ENCODE measurements around the gene SLC16A1.
"Not testable (repeated sequence)": the region's sequence is repeated elsewhere in the genome, so short reads cannot be mapped to it uniquely, and the experiment has no call there.

SLC16A1 gene

GRCh38 chr1:112923234-112923958, 32.6 kb downstream of the SLC16A1 start:
- no peak for DNase-seq

- DNase-seq: no peak
Measured at GRCh38 chr1:112911506-112912220, 44.3 kb downstream of the SLC16A1 start.

- DNase-seq: no peak
Measured at GRCh38 chr1:112909847-112910246, 46.1 kb downstream of the SLC16A1 start.

GRCh38 chr1:112906150-112906698, 49.8 kb downstream of the SLC16A1 start:
- DNase-seq: no peak

GRCh38 chr1:112905395-112906149, 50.4 kb downstream of the SLC16A1 start:
- no peak for DNase-seq

- DNase-seq: no peak
Measured at GRCh38 chr1:112904831-112905261, 51.1 kb downstream of the SLC16A1 start.

- peak in 1 of 2 donors; percentile 28 for DNase-seq
Measured at GRCh38 chr1:112904071-112904830, 51.7 kb downstream of the SLC16A1 start.

- no peak for DNase-seq
Measured at GRCh38 chr1:112902221-112902620, 53.8 kb downstream of the SLC16A1 start.

GRCh38 chr1:112901387-112901786, 54.6 kb downstream of the SLC16A1 start:
- no peak for DNase-seq

GRCh38 chr1:112896783-112897182, 59.2 kb downstream of the SLC16A1 start:
- no peak for DNase-seq

- no peak for DNase-seq
Measured at GRCh38 chr1:112894561-112895011, 61.4 kb downstream of the SLC16A1 start.

GRCh38 chr1:112894010-112894292, 62.0 kb downstream of the SLC16A1 start:
- no peak for DNase-seq

GRCh38 chr1:112893288-112894009, 62.5 kb downstream of the SLC16A1 start:
- DNase-seq: no peak

GRCh38 chr1:112889906-112890305, 66.1 kb downstream of the SLC16A1 start:
- DNase-seq: not testable (repeated sequence)

GRCh38 chr1:112889052-112889768, 66.8 kb downstream of the SLC16A1 start:
- no peak for DNase-seq

- DNase-seq: no peak
Measured at GRCh38 chr1:112888630-112889029, 67.4 kb downstream of the SLC16A1 start.

- no peak for DNase-seq
Measured at GRCh38 chr1:112887599-112888283, 68.3 kb downstream of the SLC16A1 start.

- DNase-seq: not testable (repeated sequence)
Measured at GRCh38 chr1:112884996-112885395, 71.0 kb downstream of the SLC16A1 start.

GRCh38 chr1:112882271-112882744, 73.7 kb downstream of the SLC16A1 start:
- no peak for DNase-seq

GRCh38 chr1:112881742-112882127, 74.3 kb downstream of the SLC16A1 start:
- DNase-seq: no peak
